ENCODE data around the gene CDK3.

DNA sequence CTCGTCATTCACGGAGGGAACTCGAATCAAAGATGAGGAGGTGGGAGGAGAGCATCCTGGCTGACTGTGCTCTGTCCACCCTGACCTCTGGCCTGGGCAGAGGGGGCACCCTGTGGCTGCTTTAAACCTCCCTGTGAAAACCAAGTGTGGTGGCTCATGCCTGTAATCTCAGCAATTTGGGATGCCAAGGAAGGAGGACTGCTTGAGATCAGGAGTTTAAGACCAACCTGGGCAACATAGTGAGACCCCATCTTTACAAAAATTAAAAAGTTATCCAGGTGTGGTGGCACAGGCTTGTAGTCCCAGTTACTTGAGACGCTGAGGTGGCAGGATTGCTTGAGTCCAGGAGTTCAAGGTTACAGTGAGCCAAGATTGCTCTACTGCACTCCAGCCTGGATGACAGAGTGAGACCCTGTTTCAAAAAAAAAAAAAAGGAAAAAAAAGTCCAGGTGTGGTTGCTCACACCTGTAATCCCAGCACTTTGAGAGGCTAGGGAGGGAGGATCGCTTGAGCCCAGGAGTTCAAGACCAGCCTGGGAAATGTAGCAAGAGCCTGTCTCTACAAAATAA lies 5.8 kb upstream of the CDK3 start:
- TF ChIP-seq NFIC (IDR thresholded peaks at IDR 0.05) (no peak), SIN3B (IDR thresholded peaks at IDR 0.05; ENCODE audit: low read depth) (no peak), KLF10 (CRISPR knock-in tag; IDR thresholded peaks at IDR 0.05) (no peak), ZFP1 (CRISPR knock-in tag; IDR thresholded peaks at IDR 0.05) (no peak), NRF1 (conservative IDR thresholded peaks at IDR 0.05 in 1 of 2, IDR thresholded peaks at IDR 0.05 in 1 of 2) (no peak), CBFB (CRISPR knock-in tag; IDR thresholded peaks at IDR 0.05) (no peak), GATAD2B (IDR thresholded peaks at IDR 0.05; ENCODE audit: borderline replicate concordance) (no peak)

All from K562 (cell line).